ENCODE results near the gene POMC. TPM values are rescaled to one million over a fixed set of nuclear protein-coding genes. Genes with fewer than 3 reads are reported as not detected.

POMC gene
- total RNA-seq, 1 donor from 2014 or later, result not detected

GRCh38 chr2:25125976-25126375, 42.4 kb downstream of the POMC start:
- FAIRE-seq (no peak), DNase-seq (ENCODE audit: low read depth) (no peak)
- H3K4me2 ChIP-seq (ENCODE audit: low read length), result no peak overlapping the region
- H3K79me2 ChIP-seq (ENCODE audit: insufficient read depth, low read length), result no peaks in the 10 kb centered on the region
- no peaks in the 10 kb centered on the region for H3K27me3 ChIP-seq (ENCODE audit: insufficient read depth, low read length)
- Mint-ChIP-seq H3K9me3 (ENCODE audit: unreplicated experiment) (no peaks in the 10 kb centered on the region), H3K4me3 (ENCODE audit: unreplicated experiment) (no peak overlapping the region), H3K27me3 (ENCODE audit: low read depth, unreplicated experiment) (no peaks in the 10 kb centered on the region), H3K4me1 (ENCODE audit: low read depth, unreplicated experiment) (peaks cover 1% of the 10 kb centered on the region), H3K36me3 (ENCODE audit: low read depth, unreplicated experiment) (peaks cover 13% of the 10 kb centered on the region), H3K27ac (ENCODE audit: unreplicated experiment) (no peak overlapping the region)
- no peak overlapping the region for H3K27ac ChIP-seq (ENCODE audit: low read depth, low read length)
- H4K20me1 ChIP-seq (ENCODE audit: insufficient read depth, low read length), result no peaks in the 10 kb centered on the region
- H2AFZ ChIP-seq (ENCODE audit: low read depth, low read length), result no peak overlapping the region
- no peak overlapping the region for H3K9ac ChIP-seq (ENCODE audit: low read length)
- TF ChIP-seq, protein P1, sequence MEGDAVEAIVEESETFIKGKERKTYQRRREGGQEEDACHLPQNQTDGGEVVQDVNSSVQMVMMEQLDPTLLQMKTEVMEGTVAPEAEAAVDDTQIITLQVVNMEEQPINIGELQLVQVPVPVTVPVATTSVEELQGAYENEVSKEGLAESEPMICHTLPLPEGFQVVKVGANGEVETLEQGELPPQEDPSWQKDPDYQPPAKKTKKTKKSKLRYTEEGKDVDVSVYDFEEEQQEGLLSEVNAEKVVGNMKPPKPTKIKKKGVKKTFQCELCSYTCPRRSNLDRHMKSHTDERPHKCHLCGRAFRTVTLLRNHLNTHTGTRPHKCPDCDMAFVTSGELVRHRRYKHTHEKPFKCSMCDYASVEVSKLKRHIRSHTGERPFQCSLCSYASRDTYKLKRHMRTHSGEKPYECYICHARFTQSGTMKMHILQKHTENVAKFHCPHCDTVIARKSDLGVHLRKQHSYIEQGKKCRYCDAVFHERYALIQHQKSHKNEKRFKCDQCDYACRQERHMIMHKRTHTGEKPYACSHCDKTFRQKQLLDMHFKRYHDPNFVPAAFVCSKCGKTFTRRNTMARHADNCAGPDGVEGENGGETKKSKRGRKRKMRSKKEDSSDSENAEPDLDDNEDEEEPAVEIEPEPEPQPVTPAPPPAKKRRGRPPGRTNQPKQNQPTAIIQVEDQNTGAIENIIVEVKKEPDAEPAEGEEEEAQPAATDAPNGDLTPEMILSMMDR (IDR thresholded peaks at IDR 0.05; ENCODE audit: insufficient read depth, low read depth, low read length), result no peak
- no peak for TF ChIP-seq EZH2 (IDR thresholded peaks at IDR 0.05; ENCODE audit: insufficient read depth, low read length)
- no peak overlapping the region for H3K4me3 ChIP-seq (ENCODE audit: insufficient read depth, low read depth, low read length)
- no peaks in the 10 kb centered on the region for H3K9me3 ChIP-seq (ENCODE audit: insufficient read depth, low read depth, low read length)
- H3K4me1 ChIP-seq (ENCODE audit: insufficient read depth, low read length), result no peaks in the 10 kb centered on the region
- no peaks in the 10 kb centered on the region for H3K36me3 ChIP-seq (ENCODE audit: insufficient read depth, low read length)

DNA sequence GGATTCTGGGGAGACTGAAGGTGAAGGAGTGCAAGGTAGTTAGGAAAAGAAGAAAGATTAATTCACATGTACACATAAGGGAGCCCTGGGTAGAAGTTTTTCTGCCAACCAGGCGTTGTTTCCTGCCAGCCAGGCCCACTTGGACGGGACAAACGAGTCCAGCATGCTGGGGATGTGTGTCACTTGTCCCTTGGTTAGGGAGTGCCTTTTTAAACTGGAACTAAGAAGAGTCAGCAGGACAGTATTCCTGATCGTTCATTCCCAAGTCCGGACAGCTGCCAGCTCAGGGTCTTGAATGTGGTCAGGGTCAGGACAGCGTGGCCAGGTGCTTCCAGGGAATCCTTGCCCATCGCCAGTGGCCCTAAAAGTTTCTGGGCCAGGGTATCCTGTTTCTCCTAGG, 43.2 kb downstream of the POMC start:
- Histone ChIP-seq H3K4me3 (ENCODE audit: insufficient read depth, low read depth, low read length) (no peak overlapping the region), H4K20me1 (ENCODE audit: insufficient read depth, low read length) (no peaks in the 10 kb centered on the region), H2AFZ (ENCODE audit: low read depth, low read length) (no peak overlapping the region), H3K4me1 (ENCODE audit: insufficient read depth, low read length) (no peaks in the 10 kb centered on the region), H3K27ac (ENCODE audit: low read depth, low read length) (no peak overlapping the region), H3K79me2 (ENCODE audit: insufficient read depth, low read length) (no peaks in the 10 kb centered on the region), H3K9me3 (ENCODE audit: insufficient read depth, low read depth, low read length) (no peaks in the 10 kb centered on the region), H3K27me3 (ENCODE audit: insufficient read depth, low read length) (no peaks in the 10 kb centered on the region), H3K9ac (ENCODE audit: low read length) (no peak overlapping the region), H3K4me2 (ENCODE audit: low read length) (no peak overlapping the region), H3K36me3 (ENCODE audit: insufficient read depth, low read length) (no peaks in the 10 kb centered on the region)
- Mint-ChIP-seq H3K36me3 (ENCODE audit: low read depth, unreplicated experiment) (peaks cover 13% of the 10 kb centered on the region), H3K9me3 (ENCODE audit: unreplicated experiment) (no peaks in the 10 kb centered on the region), H3K4me1 (ENCODE audit: low read depth, unreplicated experiment) (peaks cover 1% of the 10 kb centered on the region), H3K27me3 (ENCODE audit: low read depth, unreplicated experiment) (no peaks in the 10 kb centered on the region), H3K27ac (ENCODE audit: unreplicated experiment) (no peak overlapping the region), H3K4me3 (ENCODE audit: unreplicated experiment) (no peak overlapping the region)
- FAIRE-seq, result no peak
- TF ChIP-seq, protein P1 (IDR thresholded peaks at IDR 0.05; ENCODE audit: insufficient read depth, low read depth, low read length), result no peak
- TF ChIP-seq EZH2 (IDR thresholded peaks at IDR 0.05; ENCODE audit: insufficient read depth, low read length), result no peak
- DNase-seq (ENCODE audit: low read depth), result no peak

GRCh38 chr2:25123682-25124081, 44.7 kb downstream of the POMC start:
- Histone ChIP-seq H3K36me3 (ENCODE audit: insufficient read depth, low read length) (no peaks in the 10 kb centered on the region), H3K9ac (ENCODE audit: low read length) (no peak overlapping the region), H3K27ac (ENCODE audit: low read depth, low read length) (no peak overlapping the region), H3K9me3 (ENCODE audit: insufficient read depth, low read depth, low read length) (no peaks in the 10 kb centered on the region), H3K79me2 (ENCODE audit: insufficient read depth, low read length) (no peaks in the 10 kb centered on the region), H2AFZ (ENCODE audit: low read depth, low read length) (no peak overlapping the region), H4K20me1 (ENCODE audit: insufficient read depth, low read length) (no peaks in the 10 kb centered on the region), H3K4me3 (ENCODE audit: insufficient read depth, low read depth, low read length) (no peak overlapping the region), H3K4me1 (ENCODE audit: insufficient read depth, low read length) (no peaks in the 10 kb centered on the region), H3K27me3 (ENCODE audit: insufficient read depth, low read length) (no peaks in the 10 kb centered on the region), H3K4me2 (ENCODE audit: low read length) (no peak overlapping the region)
- Mint-ChIP-seq H3K4me3 (ENCODE audit: unreplicated experiment) (no peak overlapping the region), H3K36me3 (ENCODE audit: low read depth, unreplicated experiment) (peaks cover 13% of the 10 kb centered on the region), H3K9me3 (ENCODE audit: unreplicated experiment) (no peaks in the 10 kb centered on the region), H3K27me3 (ENCODE audit: low read depth, unreplicated experiment) (no peaks in the 10 kb centered on the region), H3K27ac (ENCODE audit: unreplicated experiment) (no peak overlapping the region), H3K4me1 (ENCODE audit: low read depth, unreplicated experiment) (no peaks in the 10 kb centered on the region)
- TF ChIP-seq EZH2 (IDR thresholded peaks at IDR 0.05; ENCODE audit: insufficient read depth, low read length), result no peak
- TF ChIP-seq, protein P1 (IDR thresholded peaks at IDR 0.05; ENCODE audit: insufficient read depth, low read depth, low read length), result no peak
- DNase-seq (ENCODE audit: low read depth) (no peak), FAIRE-seq (no peak)

Measured in astrocyte (in vitro differentiated cells and primary cell).